Suprapubic skin (tissue), 4 donors: ENCODE results near the gene MAGT1. TPM values are rescaled to one million over a fixed set of nuclear protein-coding genes. Genes with fewer than 3 reads are reported as not detected.
"Not testable (repeated sequence)": the region's sequence is repeated elsewhere in the genome, so short reads cannot be mapped to it uniquely, and the experiment has no call there.

Experiments used
- DNase-seq, 2 donors: peaks; one replicate each; pipeline ENCODE4 v3.0.0-alpha.2; 2019; ENCODE audit warnings: low spot score in 2 of 2
- H3K27ac ChIP-seq: fragments of 200-600 bp; sonication (generic); one replicate; pipeline ENCODE4 v1.5.1; 2019
- H3K27me3 ChIP-seq: fragments of 200-600 bp; sonication (generic); one replicate; pipeline ENCODE4 v1.5.1; 2019
- H3K36me3 ChIP-seq: fragments of 200-600 bp; sonication (generic); one replicate; pipeline ENCODE4 v1.5.1; 2019
- H3K4me1 ChIP-seq: fragments of 200-600 bp; sonication (generic); one replicate; pipeline ENCODE4 v1.5.1; 2019
- H3K4me3 ChIP-seq: fragments of 200-600 bp; sonication (generic); one replicate; pipeline ENCODE4 v1.5.1; 2019; ENCODE audit warnings: mild to moderate bottlenecking
- H3K9me3 ChIP-seq: fragments of 200-600 bp; sonication (generic); one replicate; pipeline ENCODE4 v1.5.1; 2019
- CTCF ChIP-seq, 2 donors: fragments of 200-600 bp in 1 of 2; fragments of 450-650 bp in 1 of 2; sonication (generic) in 1 of 2; IDR thresholded peaks; one replicate each; pipeline ENCODE4 v1.5.1; 2016 to 2019; ENCODE audit warnings: antibody characterized with exemption in 2 of 2, mild to moderate bottlenecking in 1 of 2, moderate library complexity in 1 of 2
- EP300 ChIP-seq: sonication (generic); formaldehyde crosslinking; IDR thresholded peaks from one replicate; pipeline ENCODE4 v1.6.1; 2017; ENCODE audit warnings: antibody characterized with exemption
- POLR2A ChIP-seq, 2 donors: fragments of 450-650 bp; IDR thresholded peaks; one replicate each; pipeline ENCODE4 v1.6.1; 2017; ENCODE audit warnings: antibody characterized with exemption in 2 of 2, mild to moderate bottlenecking in 2 of 2, moderate library complexity in 2 of 2
- POLR2AphosphoS5 ChIP-seq, 3 donors: sonication (generic); formaldehyde crosslinking; IDR thresholded peaks; one replicate each; pipeline ENCODE4 v1.6.1; 2017; ENCODE audit warnings: antibody characterized with exemption in 3 of 3
- WGBS: methylation state at CpG from one replicate; pipeline ENCODE4 v1.1.5; 2018; 5-methylcytosine and 5-hydroxymethylcytosine counted together
- total RNA-seq, 4 donors: library from RNA; depleted of rRNA; stranded (reverse); fragments of >200 nt; gene quantifications; one replicate each; pipeline ENCODE4 v1.1.0, GENCODE V29; 2016

MAGT1 gene
- total RNA-seq, 4 donors from 2014 or later, result 30.8 to 45.5 (median 38.5) TPM

GRCh38 chrX:77935886-77936285 lies 40.7 kb upstream of the MAGT1 start:
- Histone ChIP-seq H3K4me1 (peaks cover 4% of the 10 kb centered on the region), H3K9me3 (no peaks in the 10 kb centered on the region), H3K36me3 (no peaks in the 10 kb centered on the region), H3K27me3 (no peaks in the 10 kb centered on the region), H3K4me3 (no peak overlapping the region), H3K27ac (no peak overlapping the region)
- 71% methylated on average over 1 of the region's 1 CpG for WGBS
- TF ChIP-seq POLR2AphosphoS5 (IDR thresholded peaks at IDR 0.05), result no peak
- DNase-seq, result no peak

DNA sequence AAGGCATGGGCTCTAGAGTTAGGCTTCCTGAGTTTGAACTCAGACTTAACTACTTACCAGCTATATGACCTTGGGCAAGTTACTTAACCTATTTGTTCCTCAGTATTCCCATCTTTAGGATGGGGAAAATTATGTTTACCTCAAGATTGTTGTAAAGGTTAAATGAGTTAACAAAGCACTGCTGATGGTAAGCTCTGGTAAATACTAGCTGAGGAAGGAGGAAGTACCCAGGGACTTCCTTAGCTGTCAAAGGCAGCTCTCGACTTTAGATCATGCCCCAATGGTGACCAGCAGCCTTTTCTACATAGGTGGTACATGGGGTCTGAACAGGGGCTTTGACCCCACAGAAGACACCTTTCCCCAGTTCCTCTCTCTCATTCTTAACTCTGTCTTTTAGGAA lies 35.3 kb upstream of the MAGT1 start:
- DNase-seq, result no peak
- Histone ChIP-seq H3K4me1 (no peaks in the 10 kb centered on the region), H3K9me3 (no peaks in the 10 kb centered on the region), H3K27ac (no peak overlapping the region), H3K4me3 (no peak overlapping the region), H3K36me3 (no peaks in the 10 kb centered on the region), H3K27me3 (no peaks in the 10 kb centered on the region)
- TF ChIP-seq CTCF (IDR thresholded peaks at IDR 0.05) (no peak), POLR2AphosphoS5 (IDR thresholded peaks at IDR 0.05) (no peak), EP300 (no peak), POLR2A (IDR thresholded peaks at IDR 0.05) (no peak)
- 70% methylated on average over 1 of the region's 1 CpG for WGBS

DNA sequence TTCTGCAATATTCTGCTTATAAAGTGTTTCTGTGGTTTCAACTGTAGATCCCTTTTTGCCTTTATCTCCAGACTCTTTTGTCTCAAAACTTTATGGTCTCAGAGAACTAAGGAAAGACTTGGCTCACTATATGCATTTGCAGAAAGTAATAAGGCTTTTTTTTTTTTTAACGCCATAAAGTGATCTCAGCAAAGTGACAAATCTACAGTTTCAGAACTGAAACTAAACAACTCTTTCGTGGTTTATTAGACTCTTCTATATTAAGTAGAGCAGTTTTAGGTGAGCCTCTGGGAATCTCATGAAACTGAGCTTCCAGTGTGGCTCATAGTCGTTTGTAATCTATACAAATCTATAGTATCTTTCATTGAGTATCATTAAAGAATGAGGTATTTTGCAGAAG lies 30.5 kb upstream of the MAGT1 start:
- WGBS, result 39% methylated on average over 3 of the region's 3 CpGs
- TF ChIP-seq POLR2A (IDR thresholded peaks at IDR 0.05) (no peak), EP300 (no peak), CTCF (IDR thresholded peaks at IDR 0.05) (no peak), POLR2AphosphoS5 (IDR thresholded peaks at IDR 0.05) (no peak)
- no peak for DNase-seq
- H3K27ac ChIP-seq, result no peak overlapping the region
- no peaks in the 10 kb centered on the region for H3K9me3 ChIP-seq
- no peaks in the 10 kb centered on the region for H3K27me3 ChIP-seq
- H3K4me1 ChIP-seq, result no peaks in the 10 kb centered on the region
- H3K36me3 ChIP-seq, result no peaks in the 10 kb centered on the region
- no peak overlapping the region for H3K4me3 ChIP-seq

DNA sequence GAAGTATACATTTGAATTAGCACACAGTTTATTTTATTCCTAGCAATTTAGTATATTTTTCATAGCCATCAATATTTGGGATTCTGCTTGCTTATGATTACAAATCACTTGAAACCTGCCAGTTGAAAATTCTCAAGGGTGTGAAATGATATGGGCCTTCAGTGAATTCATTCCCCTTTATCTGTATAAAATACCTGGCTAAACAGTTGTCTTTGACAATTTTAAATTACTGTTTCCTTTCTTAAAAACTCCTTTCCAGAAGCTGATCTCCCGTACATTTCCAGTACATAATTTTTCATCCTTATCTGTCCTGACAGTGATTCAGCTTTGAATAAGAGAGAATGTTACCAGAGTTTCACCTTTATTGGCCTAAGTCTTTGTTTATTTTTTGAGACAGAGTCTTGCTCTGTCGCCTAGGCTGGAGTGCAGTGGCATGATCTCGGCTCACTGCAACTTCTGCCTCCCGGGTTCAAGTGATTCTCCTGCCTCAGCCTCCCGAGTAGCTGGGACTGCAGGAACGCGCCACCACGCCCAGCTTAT lies 29.2 kb upstream of the MAGT1 start:
- no peaks in the 10 kb centered on the region for H3K27me3 ChIP-seq
- H3K27ac ChIP-seq, result no peak overlapping the region
- H3K9me3 ChIP-seq, result no peaks in the 10 kb centered on the region
- H3K4me1 ChIP-seq, result no peaks in the 10 kb centered on the region
- 94% methylated on average over 8 of the region's 8 CpGs for WGBS
- TF ChIP-seq CTCF (IDR thresholded peaks at IDR 0.05), result no peak
- DNase-seq, result no peak
- H3K4me3 ChIP-seq, result no peak overlapping the region
- H3K36me3 ChIP-seq, result no peaks in the 10 kb centered on the region

- Histone ChIP-seq H3K4me1 (peaks cover 6% of the 10 kb centered on the region), H3K27me3 (no peaks in the 10 kb centered on the region), H3K4me3 (no peak overlapping the region), H3K9me3 (no peaks in the 10 kb centered on the region), H3K27ac (no peak overlapping the region), H3K36me3 (no peaks in the 10 kb centered on the region)
- no peak for TF ChIP-seq EP300
- TF ChIP-seq CTCF (IDR thresholded peaks at IDR 0.05), result no peak
- no peak for TF ChIP-seq POLR2AphosphoS5 (IDR thresholded peaks at IDR 0.05)
- TF ChIP-seq POLR2A (IDR thresholded peaks at IDR 0.05), result no peak
- DNase-seq, result no peak
Observed at GRCh38 chrX:77922787-77923186, 27.6 kb upstream of the MAGT1 start.

DNA sequence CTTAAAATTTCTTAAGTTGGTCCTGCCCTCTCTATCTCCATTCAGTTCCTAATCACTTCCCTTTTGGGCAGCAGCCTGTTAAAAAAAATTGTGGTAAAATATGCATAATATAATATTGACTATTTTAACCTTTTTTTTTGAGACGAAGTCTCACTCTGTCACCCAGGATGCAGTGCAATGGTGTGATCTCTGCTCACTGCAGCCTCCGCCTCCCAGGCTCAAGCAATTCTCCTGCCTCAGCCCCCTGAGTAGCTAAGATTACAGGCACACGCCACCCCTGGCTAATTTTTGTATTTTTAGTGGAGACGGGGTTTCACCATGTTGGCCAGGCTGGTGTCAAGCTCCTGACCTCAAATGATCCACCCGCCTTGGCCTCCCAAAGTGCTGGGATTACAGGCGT lies 24.1 kb upstream of the MAGT1 start:
- not testable (repeated sequence) for H3K4me3 ChIP-seq, H3K27ac ChIP-seq, DNase-seq, H3K9me3 ChIP-seq, H3K27me3 ChIP-seq, H3K36me3 ChIP-seq
- H3K4me1 ChIP-seq, result peaks cover 10% of the 10 kb centered on the region
- WGBS, result 74% methylated on average over 6 of the region's 6 CpGs
